GM19438 (cell line): ENCODE data around the gene RARB.
A peak's percentile ranks its signal among the peaks of the same experiment; 100 is the strongest.

Source experiments
- ATAC-seq: cut with Tn5 transposase; IDR thresholded peaks from one replicate; pipeline ENCODE4 v1.9.1; 2021; ENCODE audit warnings: low read depth; ENCODE audit not compliant: unreplicated experiment

RARB gene

GRCh38 chr3:25588441-25589103 is 160.5 kb downstream of the RARB start:
- no peak for ATAC-seq

GRCh38 chr3:25589104-25589782 is 161.2 kb downstream of the RARB start:
- no peak for ATAC-seq

- no peak for ATAC-seq
Measured at GRCh38 chr3:25589783-25590258, 161.8 kb downstream of the RARB start.

GRCh38 chr3:25592510-25592968 is 164.5 kb downstream of the RARB start:
- ATAC-seq, result no peak

GRCh38 chr3:25593001-25593400 is 164.9 kb downstream of the RARB start:
- ATAC-seq, result no peak

DNA sequence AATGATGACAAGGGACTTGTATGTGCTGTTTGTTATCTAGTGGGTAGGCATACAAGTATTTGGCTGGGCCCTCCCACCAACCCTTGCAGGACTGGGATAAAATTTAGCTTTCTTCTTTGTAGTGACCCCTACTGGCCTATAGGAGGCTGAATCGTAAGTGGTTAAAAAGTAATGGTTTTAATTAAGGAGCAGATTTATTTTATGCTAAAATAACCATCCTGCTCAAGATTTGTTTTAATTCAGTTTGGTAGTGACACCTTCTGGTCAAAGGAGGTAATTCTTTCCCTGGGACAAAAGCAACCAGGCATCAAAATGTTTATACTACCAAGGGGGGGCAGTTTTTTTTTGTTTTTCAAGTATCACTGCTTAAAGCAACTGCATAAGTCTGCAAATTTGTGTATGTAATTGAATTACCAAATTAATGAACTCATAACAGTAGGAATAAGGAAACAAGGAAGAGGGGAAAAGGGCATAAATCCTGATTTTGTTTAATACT is 166.0 kb downstream of the RARB start:
- peak; percentile 49 for ATAC-seq

- ATAC-seq, result no peak
Measured at GRCh38 chr3:25597535-25598101, 169.6 kb downstream of the RARB start.

DNA sequence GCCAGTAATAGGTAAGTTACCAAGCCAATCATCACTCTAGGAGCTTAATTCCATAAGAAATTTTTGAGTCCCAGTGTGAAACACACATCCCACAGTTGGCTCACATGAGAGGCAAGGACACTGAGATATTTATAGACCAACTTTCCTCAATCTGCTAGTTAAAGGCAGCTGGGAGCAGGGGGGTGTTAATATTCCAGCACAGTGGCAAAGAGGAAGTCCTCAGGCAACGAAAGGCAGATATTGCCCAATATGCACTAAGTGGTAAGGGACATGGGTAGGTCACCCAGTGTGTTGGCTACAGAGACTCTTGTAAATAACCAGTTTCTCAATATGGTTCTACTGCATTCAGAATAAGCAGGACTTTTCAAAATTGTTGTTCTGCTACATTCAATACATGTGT is 175.6 kb downstream of the RARB start:
- no peak for ATAC-seq

DNA sequence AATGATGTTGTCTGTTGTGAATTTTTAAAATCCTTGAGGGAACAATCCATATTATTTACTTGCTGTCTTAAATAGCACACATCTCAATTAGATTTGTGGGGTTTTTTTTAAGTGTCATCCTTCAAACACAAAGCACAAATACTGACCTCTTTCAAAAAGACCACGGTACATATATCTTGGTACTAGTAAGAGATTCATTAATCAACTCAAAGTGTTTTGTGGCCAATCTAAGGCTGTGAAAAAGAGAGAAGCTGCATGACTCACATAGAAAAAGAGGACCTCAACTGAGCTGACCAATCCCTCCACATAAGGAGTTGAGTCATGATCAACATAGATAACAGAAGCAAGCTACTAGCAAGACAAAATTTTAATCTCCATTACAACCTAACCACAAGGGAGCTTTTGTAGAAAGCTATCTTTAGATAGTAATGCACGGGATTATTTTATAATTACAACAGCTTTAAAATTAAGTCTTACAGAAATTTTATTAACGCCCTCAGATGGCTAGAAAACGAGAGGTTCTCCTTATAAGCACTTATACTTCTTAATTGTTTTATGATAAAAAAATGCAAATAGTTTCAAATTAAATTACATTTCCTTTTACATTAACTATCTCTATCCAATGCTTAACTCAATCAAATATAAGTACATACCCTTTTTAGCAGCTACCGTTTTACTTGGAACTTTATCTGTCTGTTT is 176.2 kb downstream of the RARB start:
- ATAC-seq, result no peak

DNA sequence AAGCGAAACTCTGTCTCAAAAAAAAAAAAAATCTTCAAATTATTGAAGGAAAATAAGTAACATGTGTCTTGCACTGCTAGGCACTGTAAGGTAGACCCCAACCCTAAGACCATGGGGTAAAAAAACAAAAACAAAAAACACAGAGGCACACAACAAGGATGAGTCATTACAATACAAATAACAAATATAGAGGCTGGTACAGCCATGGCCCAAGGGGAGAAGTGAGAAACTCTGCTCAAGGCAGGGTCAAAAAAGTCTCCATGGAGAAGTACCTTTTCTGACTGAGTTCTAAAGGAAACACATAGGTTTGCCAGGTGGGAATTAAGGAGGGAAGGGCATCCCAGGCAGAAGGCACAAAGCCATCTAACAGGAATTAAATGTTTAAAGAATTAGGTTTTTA is 182.1 kb downstream of the RARB start:
- ATAC-seq, result no peak

DNA sequence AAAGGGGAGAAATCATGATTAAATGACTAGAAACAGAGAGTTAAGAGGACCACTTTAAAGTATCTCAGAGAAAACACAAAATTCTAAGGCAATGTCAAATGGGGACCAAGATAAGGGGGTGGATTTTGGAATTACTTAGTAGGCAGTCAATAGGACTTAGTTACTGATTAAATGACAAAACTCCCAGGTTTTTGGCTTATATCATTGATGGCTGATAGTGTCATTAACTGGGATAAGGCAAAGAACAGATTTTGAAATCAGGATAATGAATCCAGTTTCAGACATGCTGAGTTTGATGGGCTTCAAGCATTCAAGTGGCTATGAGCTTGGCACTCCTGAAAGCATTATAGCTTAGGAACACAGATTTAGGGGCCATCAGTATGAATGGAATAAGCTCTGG is 182.7 kb downstream of the RARB start:
- no peak for ATAC-seq

- ATAC-seq, result no peak
Measured at GRCh38 chr3:25611193-25611592, 183.1 kb downstream of the RARB start.

GRCh38 chr3:25618028-25618427 is 190.0 kb downstream of the RARB start:
- no peak for ATAC-seq

DNA sequence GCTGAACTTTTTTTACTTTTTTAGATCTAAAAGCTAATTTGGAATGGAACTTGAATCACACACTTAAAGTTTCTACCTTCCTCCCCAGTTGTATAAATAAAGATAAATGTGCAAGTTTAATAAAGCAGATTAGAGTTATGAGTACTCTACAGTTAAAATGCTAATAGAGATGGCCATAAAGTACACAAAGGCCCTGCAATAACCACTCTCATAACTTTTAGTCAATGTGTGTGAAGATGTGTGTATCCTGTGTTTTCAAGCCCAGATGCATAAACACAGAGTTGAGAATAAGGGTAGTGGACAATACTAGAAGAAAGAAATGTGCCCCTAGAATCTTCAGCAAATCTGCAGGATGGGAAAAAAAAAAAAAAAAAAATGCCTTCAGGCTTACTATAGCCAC is 191.3 kb downstream of the RARB start:
- no peak for ATAC-seq

DNA sequence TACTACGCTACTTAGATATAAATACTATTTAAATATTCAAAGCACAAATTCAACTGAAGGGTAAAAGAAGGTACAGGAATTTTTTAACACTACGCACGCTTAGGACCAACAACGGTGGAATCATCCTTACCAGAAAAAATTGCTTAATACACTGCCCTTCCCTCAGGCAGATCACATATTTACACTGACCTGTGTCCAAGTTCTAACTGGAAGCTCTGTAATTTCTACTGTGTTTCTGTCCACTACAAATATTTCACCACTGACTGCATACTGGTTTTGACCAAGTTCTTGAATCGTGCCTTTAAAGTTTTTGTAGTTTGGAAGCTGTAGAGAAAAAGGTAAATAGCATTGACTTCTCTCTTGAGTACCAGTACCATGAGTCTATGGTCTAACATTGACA is 192.4 kb downstream of the RARB start:
- no peak for ATAC-seq

DNA sequence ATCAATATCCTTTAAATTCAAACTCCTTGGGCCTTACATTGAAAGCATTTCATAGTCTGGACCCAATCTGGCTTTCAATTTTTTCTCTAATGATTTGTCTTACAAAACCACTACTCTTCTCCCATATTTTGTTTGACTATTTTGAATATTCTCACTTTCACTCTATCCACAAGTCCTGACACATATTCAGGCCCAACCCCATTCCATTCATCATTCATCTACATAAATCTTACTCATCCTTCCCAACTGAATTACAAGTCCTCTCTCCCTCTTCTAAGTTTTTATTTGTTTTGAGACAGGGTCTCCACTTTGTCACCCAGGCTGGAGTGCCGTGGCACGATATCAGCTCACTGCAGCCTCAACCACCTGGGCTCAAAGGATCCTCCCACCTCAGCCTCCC is 193.0 kb downstream of the RARB start:
- no peak for ATAC-seq

DNA sequence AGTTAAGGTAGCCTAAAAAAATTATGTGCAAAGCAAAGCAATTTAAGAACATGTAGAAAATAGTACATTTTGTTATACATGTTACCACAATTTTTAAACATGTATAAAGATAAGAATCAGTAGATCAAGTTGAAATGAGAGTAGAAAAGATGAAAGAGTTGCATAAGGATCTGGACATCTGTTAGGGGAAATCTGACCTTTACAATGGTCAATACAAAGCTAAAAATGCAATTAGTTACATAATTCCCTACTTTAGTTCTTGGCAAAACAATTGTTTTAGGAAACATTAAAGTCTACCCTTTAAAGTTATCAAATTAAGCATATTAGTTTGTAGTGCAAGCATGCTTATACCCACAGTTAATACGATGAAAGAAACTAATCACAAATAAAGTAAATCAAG is 203.9 kb downstream of the RARB start:
- no peak for ATAC-seq

- no peak for ATAC-seq
Measured at GRCh38 chr3:25633919-25634318, 205.9 kb downstream of the RARB start.

- ATAC-seq, result no peak
Measured at GRCh38 chr3:25635038-25635437, 207.0 kb downstream of the RARB start.
